Endothelial cell of umbilical vein (primary cell): Measurements from ENCODE around the gene CRLF3.

Source experiments
- CTCF ChIP-seq, 2 donors: IDR thresholded peaks; 1 replicate in 1 of 2; 2 replicates in 1 of 2; pipeline ENCODE4 v1.5.1; 2011; ENCODE audit warnings: low read length in 2 of 2, mild to moderate bottlenecking in 2 of 2, moderate library complexity in 2 of 2, control low read depth in 1 of 2, inconsistent platforms in 1 of 2, low read depth in 1 of 2; ENCODE audit not compliant: insufficient read depth in 1 of 2; ENCODE audit errors: extremely low read depth in 1 of 2
- EZH2 ChIP-seq: IDR thresholded peaks from 2 replicates; pipeline ENCODE4 v1.6.1; 2012; ENCODE audit warnings: borderline replicate concordance, low read depth, mild to moderate bottlenecking, moderate library complexity, low read length, inconsistent platforms; ENCODE audit not compliant: severe bottlenecking
- FOS ChIP-seq: IDR thresholded peaks from 2 replicates; pipeline ENCODE4 v1.6.1; 2011; ENCODE audit warnings: mild to moderate bottlenecking, low read length, moderate library complexity, borderline replicate concordance; ENCODE audit not compliant: insufficient read depth
- GATA2 ChIP-seq: IDR thresholded peaks from 2 replicates; pipeline ENCODE4 v1.7.0; 2011; ENCODE audit warnings: low read depth, mild to moderate bottlenecking, moderate library complexity, mixed read lengths, low read length; ENCODE audit not compliant: insufficient read length, insufficient read depth
- JUN ChIP-seq: IDR thresholded peaks from 2 replicates; pipeline ENCODE4 v1.6.1; 2011; ENCODE audit warnings: borderline replicate concordance, low read depth; ENCODE audit not compliant: insufficient read length, insufficient read depth
- MAX ChIP-seq: IDR thresholded peaks from 2 replicates; pipeline ENCODE4 v1.6.1; 2011; ENCODE audit not compliant: insufficient read depth, insufficient read length
- MYC ChIP-seq: IDR thresholded peaks from one replicate; pipeline ENCODE4 v1.6.1; 2011; ENCODE audit warnings: mild to moderate bottlenecking, low read depth, low read length
- POLR2A ChIP-seq: IDR thresholded peaks from 2 replicates; pipeline ENCODE4 v1.6.1; 2012; ENCODE audit warnings: low read depth, mild to moderate bottlenecking, control low read depth, low read length
- POLR2AphosphoS5 ChIP-seq: IDR thresholded peaks from 2 replicates; pipeline ENCODE4 v1.6.1; 2012; ENCODE audit warnings: low read depth, mild to moderate bottlenecking, control low read depth, low read length, moderate library complexity; ENCODE audit not compliant: insufficient read depth

GRCh38 chr17:30838202-30838807, 13.8 kb upstream of the CRLF3 start:
- no peak for TF ChIP-seq POLR2AphosphoS5
- no peak for TF ChIP-seq POLR2A
- no peak for TF ChIP-seq EZH2
- no peak for TF ChIP-seq CTCF (IDR thresholded peaks at IDR 0.05; ENCODE audit: extremely low read depth in 1 of 2, insufficient read depth in 1 of 2, low read depth in 1 of 2, low read length in 2 of 2)
- TF ChIP-seq MAX: no peak
- TF ChIP-seq JUN: no peak
- no peak for TF ChIP-seq MYC
- TF ChIP-seq FOS: no peak
- TF ChIP-seq GATA2: no peak
